Measurements from ENCODE around the gene KMT2B.

- TF ChIP-seq POLR2AphosphoS5 (IDR thresholded peaks at IDR 0.05; ENCODE audit: borderline replicate concordance, low read depth, low read length) (no peak), EZH2 (IDR thresholded peaks at IDR 0.05) (no peak)
Observed at GRCh38 chr19:35781650-35782049, 63.8 kb downstream of the KMT2B start.

Data from SK-N-MC (cell line).